ENCODE data around the gene CD5L.

Gene CD5L

DNA sequence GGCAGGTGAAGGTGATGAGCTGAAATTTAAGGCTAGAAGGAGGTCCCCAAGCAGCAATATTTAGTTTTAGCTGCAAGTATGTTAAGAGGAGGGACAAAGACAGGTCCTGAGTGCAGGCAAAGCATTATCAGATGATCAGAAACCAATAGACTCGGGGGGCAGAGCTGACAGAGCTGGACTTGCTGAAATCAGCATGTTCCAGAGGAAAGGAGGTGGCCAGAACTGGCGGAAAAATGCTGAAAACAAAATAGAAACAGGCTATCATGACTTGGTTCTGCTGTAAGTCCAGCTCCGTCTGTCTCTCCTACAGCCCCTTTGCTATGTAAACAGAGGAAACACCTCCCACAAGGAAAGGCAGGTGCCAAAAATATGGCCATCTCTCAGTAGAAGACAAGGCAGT lies at the start of gene CD5L:
CD5L (minus strand) TSS at position 101 of the 400 bp plus-strand sequence. CDS start 107 bp downstream, outside the sequence.
- H3K4me3 ChIP-seq (ENCODE audit: low read depth, low read length), result no peak within 1 kb of the TSS

DNA sequence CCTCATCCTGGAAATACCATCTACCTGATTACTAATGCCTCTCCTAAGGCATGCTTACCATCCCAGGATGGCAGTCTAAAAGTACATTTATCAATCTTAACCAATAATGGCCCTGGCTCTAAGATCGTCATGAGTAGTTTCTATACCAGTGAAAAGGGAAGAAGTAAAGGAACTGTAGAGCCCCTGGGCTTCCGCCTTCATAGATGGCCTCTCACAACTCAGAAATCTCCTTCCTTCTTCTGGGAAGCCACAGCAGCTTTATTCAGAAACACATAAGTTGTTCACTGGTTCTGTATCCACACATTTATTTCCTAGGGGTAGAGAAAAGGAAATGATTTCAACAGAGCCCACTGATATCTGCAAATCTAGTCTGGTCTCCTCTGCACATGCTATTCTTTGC lies 41.0 kb upstream of the CD5L start:
- H3K4me3 ChIP-seq (ENCODE audit: low read depth, low read length), result no peak overlapping the region

DNA sequence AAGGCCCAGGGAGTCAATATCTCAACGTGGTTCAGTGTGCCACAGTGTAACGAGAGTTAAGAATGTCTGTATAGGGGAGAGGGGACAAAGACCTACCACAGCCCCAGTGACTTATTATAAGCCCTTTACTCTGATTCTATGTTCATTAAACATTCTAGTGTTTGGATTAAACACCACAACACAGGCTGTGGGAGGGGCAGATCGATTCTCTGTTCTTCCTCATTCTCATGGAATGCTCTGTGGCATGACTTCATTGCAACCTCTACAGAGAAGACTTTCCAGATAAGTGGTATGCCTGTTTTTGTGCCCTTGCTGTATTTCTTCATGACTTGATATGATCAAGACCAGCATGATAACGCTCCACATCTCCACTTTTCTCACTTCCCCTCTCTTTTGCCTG lies 39.0 kb upstream of the CD5L start:
- no peak overlapping the region for H3K4me3 ChIP-seq (ENCODE audit: low read depth, low read length)

DNA sequence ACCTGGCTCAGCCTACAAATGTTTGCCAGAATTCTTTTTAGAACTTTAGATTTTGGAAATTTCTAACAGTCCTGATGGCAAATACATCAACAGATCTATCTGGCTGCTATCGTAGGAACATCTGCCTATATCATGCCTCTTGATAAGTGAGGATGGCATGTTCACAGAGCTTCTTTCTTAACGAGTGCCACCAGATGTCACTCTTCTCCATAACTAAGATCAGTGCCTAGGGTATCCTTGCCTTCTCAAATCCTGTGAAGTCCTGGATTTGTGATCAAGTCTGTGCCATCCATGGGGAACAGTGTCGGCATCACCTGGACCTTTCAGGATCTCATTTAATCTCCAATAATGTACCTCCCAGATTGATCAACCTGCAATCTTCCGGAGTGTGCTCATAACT lies 36.5 kb upstream of the CD5L start:
- H3K4me3 ChIP-seq (ENCODE audit: low read depth, low read length), result no peak overlapping the region

DNA sequence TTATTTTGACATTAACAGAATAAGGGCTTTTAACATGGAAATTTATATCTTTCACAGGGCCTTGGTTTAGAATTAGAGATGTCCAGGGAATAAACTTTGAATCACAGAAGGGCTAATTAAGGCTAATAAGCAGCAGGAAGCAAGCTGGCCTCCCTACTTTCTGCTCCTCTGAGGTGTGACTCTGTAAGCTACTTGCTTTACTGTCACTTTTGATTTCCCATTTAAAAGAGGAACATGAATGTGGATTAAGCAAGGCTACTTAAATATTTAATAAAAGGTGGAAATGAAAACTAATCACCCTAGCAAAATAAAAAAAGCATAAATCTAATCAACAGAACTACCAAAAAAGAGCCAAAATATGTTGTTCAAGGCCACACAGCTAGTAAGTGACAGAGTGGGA lies 28.9 kb upstream of the CD5L start:
- no peak overlapping the region for H3K4me3 ChIP-seq (ENCODE audit: low read depth, low read length)

DNA sequence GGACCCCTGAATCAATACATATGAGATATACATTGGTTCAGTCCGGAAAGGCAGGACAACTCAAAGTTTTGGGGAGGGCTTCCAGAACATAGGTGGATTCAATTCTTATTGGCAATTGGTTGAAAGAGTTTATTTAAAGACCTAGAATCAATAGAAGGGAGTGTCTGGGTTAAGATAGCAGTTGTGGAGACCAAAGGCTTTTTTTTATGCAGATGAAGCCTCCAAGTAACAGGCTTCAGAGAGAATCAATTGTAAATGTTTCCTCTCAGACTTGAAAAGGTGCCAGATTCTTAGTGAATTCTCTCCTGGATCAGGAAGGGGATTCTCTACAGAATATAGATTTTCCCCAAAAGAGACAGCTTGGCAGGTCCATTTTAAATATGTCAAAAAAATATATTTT lies 27.0 kb upstream of the CD5L start:
- no peak overlapping the region for H3K4me3 ChIP-seq (ENCODE audit: low read depth, low read length)

DNA sequence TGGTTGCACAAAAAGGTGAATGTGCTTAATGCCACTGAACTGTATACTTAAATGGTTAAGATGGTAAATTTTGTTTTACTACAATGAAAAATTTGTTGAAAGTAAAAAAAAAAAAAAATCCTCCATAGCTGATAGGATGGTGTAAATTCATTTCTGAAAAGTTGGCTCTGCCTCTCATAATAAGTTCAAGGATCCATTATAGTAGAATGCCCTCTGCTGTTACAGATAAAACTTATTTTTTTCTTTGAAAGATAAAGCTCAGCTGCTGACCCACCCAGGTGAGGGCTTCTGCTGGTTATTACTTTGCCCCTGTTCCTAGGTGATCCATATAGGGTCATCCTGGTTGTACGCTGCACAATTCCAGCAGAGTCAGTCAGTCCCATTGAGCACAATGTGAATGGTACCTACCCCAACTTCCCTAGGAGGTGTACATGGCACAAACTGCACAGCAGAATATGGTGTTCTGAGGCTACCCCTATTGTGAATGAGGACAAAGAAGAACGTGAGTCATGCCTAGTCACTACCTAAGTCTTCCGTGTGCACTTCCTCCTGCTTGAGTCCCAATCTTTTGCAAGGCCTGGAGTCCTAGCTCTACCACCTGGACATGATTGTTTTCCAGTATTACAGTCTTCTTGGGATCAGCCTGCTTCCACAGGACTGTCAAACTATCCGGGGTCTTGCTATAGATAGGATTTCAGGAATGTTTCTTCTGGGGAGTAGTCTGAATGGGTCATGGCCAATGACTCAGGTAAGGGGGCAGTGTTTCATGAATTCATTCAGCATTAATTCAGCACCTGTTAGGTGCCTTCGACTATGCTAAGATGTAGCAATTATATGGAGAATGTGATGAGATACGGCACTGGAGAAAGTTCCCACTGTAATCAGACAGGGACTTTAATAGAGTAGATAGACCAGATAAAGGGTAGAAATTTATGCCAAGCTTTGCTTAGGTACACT lies 20.8 kb upstream of the CD5L start:
- H3K4me3 ChIP-seq (ENCODE audit: low read depth, low read length), result no peak overlapping the region

DNA sequence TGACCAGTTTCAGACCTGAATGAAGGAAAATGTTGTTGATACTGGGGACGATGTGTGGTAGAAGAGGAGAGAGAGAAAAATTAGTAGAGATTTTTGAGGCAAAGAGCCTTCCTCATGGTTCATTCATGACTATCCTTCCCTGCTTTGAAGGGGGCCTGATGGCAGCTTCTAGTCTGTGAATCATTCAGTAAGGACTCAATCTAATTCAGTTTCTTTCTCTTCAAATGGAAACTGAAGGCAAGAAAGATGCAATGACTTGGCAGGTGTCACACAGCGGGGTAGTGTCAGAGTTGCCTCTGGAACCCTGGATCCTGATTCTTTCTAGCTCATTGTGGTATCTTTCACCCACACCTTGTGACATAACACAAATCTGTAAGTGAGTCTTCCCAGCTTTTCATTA lies 14.9 kb upstream of the CD5L start:
- H3K4me3 ChIP-seq (ENCODE audit: low read depth, low read length), result no peak overlapping the region

DNA sequence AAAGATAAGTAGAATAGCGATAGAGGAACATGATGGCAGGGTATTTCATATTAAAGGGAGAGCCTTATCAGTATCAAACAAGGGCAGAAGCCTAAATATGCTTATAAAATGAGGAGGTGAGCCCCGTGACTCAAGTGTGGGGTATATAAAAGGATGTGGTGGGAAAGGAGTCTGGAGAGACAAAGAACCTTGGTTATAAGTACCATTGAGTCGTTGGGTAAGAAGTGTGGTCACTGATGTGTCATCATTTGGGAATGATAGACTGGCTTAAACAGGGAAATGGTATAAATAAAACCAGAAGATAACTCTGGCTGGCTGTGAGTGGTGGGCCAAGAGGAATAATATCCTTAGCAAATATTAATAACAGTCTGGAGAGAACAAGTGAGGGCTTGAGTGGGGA lies 10.9 kb upstream of the CD5L start:
- H3K4me3 ChIP-seq (ENCODE audit: low read depth, low read length), result no peak overlapping the region

DNA sequence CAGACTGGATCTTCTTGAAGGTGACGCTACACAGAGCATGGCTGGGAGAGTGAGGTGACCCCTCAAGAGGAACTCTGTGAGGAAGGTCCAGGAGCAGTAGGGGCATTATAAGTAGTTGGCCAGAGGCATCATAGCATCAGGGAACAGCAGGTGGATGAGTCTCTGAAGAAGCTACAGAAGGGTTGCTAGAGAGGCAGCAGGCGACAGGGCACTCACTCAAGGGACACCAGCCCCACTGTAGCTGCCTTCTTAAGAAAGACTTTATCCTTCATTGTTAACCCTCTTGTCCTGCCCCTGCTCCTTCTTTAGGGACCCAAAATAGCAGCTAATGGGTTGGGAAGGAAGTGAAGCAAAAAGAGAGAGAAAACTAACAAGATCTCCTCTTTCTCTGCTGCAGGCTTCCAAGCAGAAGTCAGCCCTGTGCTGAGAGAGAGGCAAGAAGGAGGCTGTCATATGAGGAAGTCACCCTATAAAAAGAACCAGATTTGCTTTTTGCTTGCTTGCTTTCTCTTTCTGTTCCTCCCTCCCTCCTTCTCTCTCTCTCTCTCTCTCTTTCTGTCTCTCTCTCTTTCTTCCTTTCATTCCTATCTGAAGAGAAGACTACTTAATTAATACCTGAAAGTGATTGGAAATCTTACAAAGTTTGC lies 7.7 kb upstream of the CD5L start:
- no peak overlapping the region for H3K4me3 ChIP-seq (ENCODE audit: low read depth, low read length)

DNA sequence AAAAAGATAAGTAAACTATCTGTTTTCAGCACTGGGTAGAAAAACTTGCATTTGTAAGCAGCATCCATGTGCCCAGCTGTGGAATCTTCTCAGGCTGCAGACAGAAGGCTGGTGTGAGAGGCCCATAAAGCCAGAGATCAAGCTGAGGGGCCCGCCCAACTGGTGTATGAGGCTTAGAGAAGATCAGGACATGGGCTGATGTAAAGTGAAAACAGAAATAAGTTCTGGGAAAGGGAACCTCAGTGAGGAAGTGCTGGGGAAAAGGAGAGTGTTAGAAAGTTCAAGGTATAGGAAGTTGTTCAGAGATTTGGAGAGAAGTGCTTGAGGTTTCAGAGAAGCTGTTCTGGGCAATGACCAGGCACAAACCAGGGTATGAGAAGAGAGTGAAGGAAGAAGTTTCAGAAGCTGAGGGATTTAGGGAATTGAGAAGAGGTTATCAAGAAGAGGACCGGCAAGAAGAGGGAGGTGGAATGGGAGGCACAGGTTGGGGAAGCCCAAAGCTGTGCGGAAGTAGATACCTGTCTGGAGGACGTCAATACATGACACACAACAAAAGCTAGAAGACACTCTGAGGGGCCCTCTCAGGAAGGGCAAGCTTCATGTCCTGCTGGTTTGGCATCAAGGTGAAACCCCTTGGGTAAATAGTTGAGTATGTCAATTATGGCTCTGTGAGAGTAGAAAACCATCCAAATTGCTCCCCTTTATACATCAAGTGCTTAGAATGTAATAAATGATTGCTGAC lies 2.7 kb upstream of the CD5L start:
- H3K4me3 ChIP-seq (ENCODE audit: low read depth, low read length), result no peak overlapping the region

DNA sequence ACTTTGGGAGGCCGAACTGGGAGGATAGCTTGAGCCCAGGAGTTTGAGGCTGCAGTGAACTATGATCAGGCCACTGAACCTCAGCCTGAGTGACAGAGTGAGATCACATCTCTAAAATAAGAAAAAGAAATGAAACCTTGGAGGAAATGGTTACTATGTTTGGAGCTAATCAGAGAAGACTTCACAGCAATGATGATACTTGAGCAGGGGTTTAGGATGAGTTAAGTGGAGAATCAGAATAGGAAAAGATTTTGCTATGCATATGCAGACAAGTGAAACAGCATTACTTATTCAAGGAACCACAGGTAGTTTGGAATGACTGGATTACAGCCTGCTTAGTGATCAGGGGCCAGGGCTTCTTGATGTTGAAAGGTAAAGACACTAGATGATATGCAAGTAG lies 1.3 kb upstream of the CD5L start:
- no peak overlapping the region for H3K4me3 ChIP-seq (ENCODE audit: low read depth, low read length)

DNA sequence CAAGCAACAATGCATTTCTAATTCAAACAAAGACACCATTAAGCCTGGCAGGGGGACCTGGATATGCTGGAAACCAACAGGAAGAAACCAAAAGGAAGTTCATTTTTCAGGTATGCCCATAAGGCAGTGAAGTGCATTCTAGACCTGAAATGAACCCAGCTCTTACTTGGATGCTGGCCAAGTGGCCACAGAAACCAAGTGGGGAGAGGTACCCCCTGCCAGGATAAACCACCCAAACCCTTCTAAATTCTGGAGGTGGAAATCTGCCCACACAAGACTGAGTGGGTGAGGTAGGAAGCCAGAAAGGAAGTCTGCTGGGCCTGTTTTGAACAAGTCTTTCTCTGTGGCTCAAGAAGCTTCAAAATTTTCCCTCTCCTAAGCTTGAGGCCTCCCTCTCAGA lies 2.6 kb downstream of the CD5L start:
- H3K4me3 ChIP-seq (ENCODE audit: low read depth, low read length), result no peak overlapping the region

DNA sequence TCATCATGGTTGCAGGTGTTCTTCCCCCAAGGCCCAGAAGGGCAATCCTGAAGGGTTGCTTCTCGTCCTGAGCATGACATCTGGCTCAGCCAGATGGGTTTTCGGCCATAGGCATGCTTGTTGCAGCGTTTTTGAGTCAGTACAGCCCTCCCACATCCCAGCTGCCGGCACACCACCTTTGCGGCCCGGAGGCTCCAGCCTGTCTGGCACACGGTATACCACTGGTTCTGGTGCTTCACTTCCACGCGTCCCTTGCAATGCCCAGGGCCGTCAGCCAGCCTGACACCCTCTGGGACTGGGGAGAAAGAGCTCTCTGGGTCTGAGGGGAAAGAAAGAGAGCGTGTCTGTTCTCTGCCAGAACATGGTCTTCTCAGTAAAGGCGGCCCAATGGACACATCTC lies 7.2 kb downstream of the CD5L start:
- no peak overlapping the region for H3K4me3 ChIP-seq (ENCODE audit: low read depth, low read length)

DNA sequence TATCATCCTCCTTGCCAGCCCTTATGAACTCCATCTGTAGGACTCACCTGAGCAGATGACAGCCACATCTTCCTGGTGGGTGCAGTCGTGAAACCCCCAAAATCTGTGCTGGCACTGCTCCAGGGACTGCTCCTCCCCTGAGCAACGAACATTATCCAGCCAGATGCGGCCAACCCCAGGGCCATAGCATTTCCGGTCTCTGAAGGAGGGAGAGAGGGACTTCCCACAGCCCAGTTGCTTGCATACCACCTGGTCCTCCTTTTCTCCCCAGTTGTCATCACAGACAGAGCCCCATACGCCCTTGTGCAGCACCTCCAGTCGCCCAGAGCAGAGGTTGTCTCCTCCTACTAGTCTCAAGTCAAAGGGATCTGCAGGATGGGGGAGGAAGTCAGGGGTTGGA lies 8.5 kb downstream of the CD5L start:
- H3K4me3 ChIP-seq (ENCODE audit: low read depth, low read length), result no peak overlapping the region

DNA sequence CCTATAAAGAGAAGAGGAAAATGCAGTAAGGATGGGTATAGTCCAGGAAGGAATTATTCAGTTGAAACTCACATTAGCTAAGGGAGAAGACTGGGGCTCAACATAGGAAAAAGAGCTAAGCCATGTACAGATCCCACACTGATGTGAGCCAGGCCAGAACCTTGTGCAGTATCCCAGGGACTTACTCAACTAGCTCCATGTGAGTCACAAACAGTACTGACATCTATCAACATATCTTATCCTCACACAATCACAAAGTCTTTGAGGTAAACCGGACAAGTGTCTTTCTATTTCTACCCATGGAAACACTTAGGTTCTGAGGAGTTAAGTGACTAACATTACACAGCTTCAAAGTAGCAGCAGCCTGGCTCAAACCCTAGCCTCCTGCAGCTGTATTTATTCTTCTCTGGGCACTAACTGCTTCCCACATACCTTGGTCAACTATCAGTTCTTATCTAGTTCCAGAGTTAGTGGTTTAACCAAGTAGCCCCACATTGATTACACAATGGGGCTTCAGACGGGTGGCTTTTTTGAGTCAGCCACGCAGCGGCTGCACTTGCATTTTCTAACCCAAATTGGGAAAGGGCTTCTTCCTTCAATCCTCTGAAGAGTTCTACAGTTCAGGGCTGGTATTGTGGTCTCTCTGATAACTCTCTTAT lies 9.5 kb downstream of the CD5L start:
- no peak overlapping the region for H3K4me3 ChIP-seq (ENCODE audit: low read depth, low read length)

DNA sequence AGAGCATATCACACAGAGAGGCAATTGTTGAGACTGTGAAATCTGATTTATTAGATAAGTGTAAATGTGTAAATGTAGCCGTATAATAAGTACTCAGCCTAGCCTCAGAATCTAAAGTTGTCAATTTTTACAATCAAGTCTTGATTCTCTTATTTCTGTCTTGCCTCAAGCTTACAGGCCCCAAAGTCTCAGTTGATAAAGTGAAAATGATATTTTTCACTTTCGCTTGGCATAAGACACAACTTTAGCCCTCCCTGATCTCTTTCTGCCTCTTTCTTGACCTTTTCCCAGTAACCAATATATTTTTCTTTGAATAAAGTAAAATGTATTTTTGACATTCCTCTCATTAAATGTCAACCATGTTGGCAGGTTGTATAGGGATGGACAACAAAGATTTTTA lies 10.7 kb downstream of the CD5L start:
- H3K4me3 ChIP-seq (ENCODE audit: low read depth, low read length), result no peak overlapping the region

DNA sequence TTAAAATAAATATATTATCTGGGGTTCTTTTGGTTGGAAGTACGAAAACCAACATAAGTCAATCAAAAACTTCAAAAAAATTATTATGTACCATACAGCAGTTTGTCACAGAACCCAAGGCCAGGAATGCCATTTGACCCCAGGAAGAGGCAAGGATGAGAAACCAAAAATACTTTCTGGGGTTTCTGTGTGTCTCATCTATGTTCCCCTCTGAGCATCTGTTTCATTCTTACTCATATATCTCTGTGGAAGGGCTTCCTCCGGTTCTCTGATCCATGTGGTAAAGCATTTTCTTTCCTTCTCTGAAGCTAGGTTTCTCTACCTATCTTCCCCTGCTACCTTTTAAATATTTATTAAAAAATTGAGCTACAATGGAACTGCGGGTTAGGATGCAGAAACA lies 11.9 kb downstream of the CD5L start:
- no peak overlapping the region for H3K4me3 ChIP-seq (ENCODE audit: low read depth, low read length)

DNA sequence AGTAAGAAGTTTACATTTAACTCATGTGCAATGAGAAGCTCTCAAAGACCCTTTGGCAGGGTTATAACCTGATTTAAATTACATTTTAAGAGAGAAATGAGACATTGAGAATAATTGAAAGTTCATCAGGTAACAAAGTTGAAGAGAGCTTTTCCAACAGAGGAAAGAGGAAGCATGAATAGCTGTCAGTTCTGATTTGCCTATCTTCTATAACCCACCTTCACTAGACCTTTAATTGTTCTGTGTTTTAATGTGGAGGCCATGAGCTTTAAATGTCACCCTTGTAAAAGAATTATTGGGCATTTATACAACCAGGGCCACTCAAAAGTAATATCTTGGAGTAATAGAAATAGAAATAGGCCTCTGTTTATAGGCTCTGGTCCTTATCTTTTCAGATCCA lies 12.4 kb downstream of the CD5L start:
- no peak overlapping the region for H3K4me3 ChIP-seq (ENCODE audit: low read depth, low read length)

DNA sequence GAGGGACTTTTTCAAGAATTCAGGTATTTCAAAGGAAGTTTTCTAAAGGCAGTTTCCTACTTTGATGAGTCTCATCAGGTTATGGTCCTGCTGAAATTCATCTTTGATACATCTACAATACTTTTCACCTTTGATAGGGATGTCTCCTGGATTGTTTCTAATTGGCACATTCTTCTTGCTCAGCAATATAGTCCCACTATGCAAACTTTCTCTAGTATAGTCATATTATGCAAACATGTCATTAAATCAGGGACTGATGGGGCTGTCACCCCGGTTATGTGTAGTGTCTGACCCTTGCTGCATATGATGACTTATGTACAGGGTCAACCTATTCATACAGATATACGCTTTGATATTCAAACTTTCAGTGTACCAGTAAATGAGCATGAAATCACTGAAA lies 21.3 kb downstream of the CD5L start:
- H3K4me3 ChIP-seq (ENCODE audit: low read depth, low read length), result no peak overlapping the region

DNA sequence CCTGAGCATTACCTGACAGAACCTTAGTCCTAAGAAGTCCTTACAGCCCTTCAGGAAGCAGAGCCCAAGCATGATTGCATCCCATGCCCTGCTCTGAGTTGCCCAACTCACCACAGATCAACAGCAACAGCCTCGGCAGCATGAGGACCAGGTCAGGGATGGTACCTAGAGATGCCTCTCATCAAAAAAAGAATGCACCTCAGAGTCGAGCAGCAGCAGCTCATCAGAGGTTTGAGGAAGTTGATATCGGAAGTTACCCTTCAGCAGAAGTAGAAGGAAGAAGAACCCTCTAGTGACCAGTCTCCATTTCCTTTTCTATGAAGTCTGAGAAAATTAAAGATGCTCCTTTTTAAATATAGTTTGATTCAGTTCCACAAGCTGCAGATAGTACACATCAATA lies 21.7 kb downstream of the CD5L start, which contains the start of gene FCRL1:
FCRL1 (minus strand) TSS at position 225 of the 400 bp plus-strand sequence; CDS start at position 142, 83 bp downstream.
- no peak within 1 kb of the TSS for H3K4me3 ChIP-seq (ENCODE audit: low read depth, low read length)
